CD4-positive, CD25-positive, alpha-beta regulatory T cell (primary cell): ENCODE results near the gene NAP1L4. TPM values are rescaled to one million over a fixed set of nuclear protein-coding genes. Genes with fewer than 3 reads are reported as not detected.

Source experiments
- ATAC-seq, 2 donors: fragments of 150-1000 bp; cut with Tn5 transposase; one replicate each; pipeline ENCODE4 v1.10.0; 2021; ENCODE audit warnings: low read depth in 2 of 2, moderate number of reproducible peaks in 2 of 2, moderate library complexity in 1 of 2
- DNase-seq, 3 donors: peaks; one replicate each; pipeline versions ENCODE4 v3.0.0 to v3.0.0-alpha.2; 2012 to 2022; ENCODE audit warnings: mixed read lengths in 1 of 3
- H3K27ac ChIP-seq: one replicate; pipeline ENCODE4 v1.7.0; 2013; ENCODE audit warnings: mild to moderate bottlenecking, low read length; ENCODE audit not compliant: insufficient read depth, poor library complexity, severe bottlenecking
- H3K27me3 ChIP-seq: one replicate; pipeline ENCODE4 v1.7.0; 2013; ENCODE audit warnings: low read length; ENCODE audit not compliant: control insufficient read depth, insufficient read depth
- H3K36me3 ChIP-seq: one replicate; pipeline ENCODE4 v1.7.0; 2013; ENCODE audit warnings: mild to moderate bottlenecking, low read length, moderate library complexity; ENCODE audit not compliant: control insufficient read depth, insufficient read depth
- H3K4me1 ChIP-seq: 2 replicates; pipeline ENCODE4 v1.7.0; 2013; ENCODE audit warnings: mild to moderate bottlenecking, low read length; ENCODE audit not compliant: insufficient read depth, control insufficient read depth, poor library complexity, severe bottlenecking
- H3K4me3 ChIP-seq: one replicate; pipeline ENCODE4 v1.7.0; 2013; ENCODE audit warnings: low read depth, mild to moderate bottlenecking, low read length, moderate library complexity
- H3K9me3 ChIP-seq, 2 experiments: 1 replicate in 1 of 2; 2 replicates in 1 of 2; pipeline ENCODE4 v1.7.0; 2013; ENCODE audit warnings: low read length in 2 of 2, mild to moderate bottlenecking in 1 of 2, moderate library complexity in 1 of 2; ENCODE audit not compliant: control insufficient read depth in 2 of 2
- H3K27ac Mint-ChIP-seq, 3 donors: one replicate each; pipeline ENCODE4 v1.8.0; 2020 to 2022; ENCODE audit warnings: mild to moderate bottlenecking in 3 of 3, mixed read lengths in 3 of 3, moderate library complexity in 2 of 3
- H3K27me3 Mint-ChIP-seq: one replicate; pipeline ENCODE4 v1.8.0; 2022; ENCODE audit warnings: mild to moderate bottlenecking, mixed read lengths
- H3K36me3 Mint-ChIP-seq: one replicate; pipeline ENCODE4 v1.8.0; 2020; ENCODE audit warnings: mixed read lengths
- H3K4me1 Mint-ChIP-seq, 4 donors: one replicate each; pipeline ENCODE4 v1.8.0; 2020 to 2022; ENCODE audit warnings: mixed read lengths in 4 of 4, mild to moderate bottlenecking in 1 of 4
- H3K4me3 Mint-ChIP-seq, 4 donors: one replicate each; pipeline ENCODE4 v1.8.0; 2020 to 2022; ENCODE audit warnings: mild to moderate bottlenecking in 4 of 4, mixed read lengths in 4 of 4, moderate library complexity in 3 of 4
- H3K9me3 Mint-ChIP-seq, 7 donors: one replicate each; pipeline ENCODE4 v1.8.0; 2020 to 2022; ENCODE audit warnings: mixed read lengths in 7 of 7, mild to moderate bottlenecking in 3 of 7, moderate library complexity in 2 of 7
- polyA plus RNA-seq, 4 donors: library from polyadenylated mRNA; unstranded; fragments of 300-500 nt; fragmentation: Illumina TruSeq; gene quantifications; one replicate each; pipeline ENCODE4 v1.2.3, GENCODE V29; 2021
- total RNA-seq: library from RNA; stranded (reverse); gene quantifications from one replicate; pipeline ENCODE4 v1.2.3, GENCODE V29; 2022

Gene NAP1L4
- total and polyA plus RNA-seq, 5 donors from 2014 or later, result 210 to 351 (median 228) TPM

DNA sequence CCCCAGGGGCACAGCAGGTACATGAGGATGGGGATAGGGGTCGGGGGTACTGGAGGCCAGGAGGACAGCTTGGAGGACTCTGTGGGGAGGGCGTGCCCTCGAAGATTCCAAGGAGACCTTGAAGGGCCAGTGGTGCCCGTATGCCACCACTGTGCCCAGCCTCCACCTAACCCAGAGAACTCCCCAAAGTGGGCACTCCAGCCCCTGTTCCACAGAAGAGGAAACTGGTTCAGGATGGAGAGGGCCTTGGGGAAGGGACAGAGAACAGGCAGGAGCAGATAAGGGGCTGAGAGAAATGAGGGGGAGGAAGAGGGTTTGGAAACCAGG, 60.7 kb downstream of the NAP1L4 start:
- DNase-seq (no peak), ATAC-seq (no peak)
- Histone ChIP-seq H3K27me3 (no peaks in the 10 kb centered on the region), H3K36me3 (no peaks in the 10 kb centered on the region), H3K9me3 (no peaks in the 10 kb centered on the region), H3K4me1 (peaks cover 40% of the 10 kb centered on the region), H3K27ac (no peak overlapping the region), H3K4me3 (no peak overlapping the region)
- Mint-ChIP-seq H3K36me3 (no peaks in the 10 kb centered on the region), H3K27me3 (peaks cover 20% of the 10 kb centered on the region), H3K4me3 (peak overlapping the region in 1 of 4 donors; percentile 61), H3K27ac (peak overlapping the region in 1 of 3 donors; percentile 52), H3K9me3 (peaks cover 0 to 2% (median 0%) of the 10 kb centered on the region in 7 donors), H3K4me1 (peaks cover 0 to 31% (median 5%) of the 10 kb centered on the region in 4 donors)

GRCh38 chr11:2930704-2931419, 61.3 kb downstream of the NAP1L4 start:
- H3K9me3 Mint-ChIP-seq, result peaks cover 0 to 2% (median 0%) of the 10 kb centered on the region in 7 donors
- H3K36me3 Mint-ChIP-seq, result no peaks in the 10 kb centered on the region
- DNase-seq (peak in 2 of 3 donors; percentile 27 to 60), ATAC-seq (peak in 1 of 2 donors; percentile 22)
- H3K27me3 ChIP-seq, result no peaks in the 10 kb centered on the region
- H3K4me1 ChIP-seq, result peaks cover 40% of the 10 kb centered on the region
- H3K27ac ChIP-seq, result no peak overlapping the region
- H3K4me3 ChIP-seq, result no peak overlapping the region
- peaks cover 0 to 31% (median 5%) of the 10 kb centered on the region in 4 donors for H3K4me1 Mint-ChIP-seq
- H3K27ac Mint-ChIP-seq, result peak overlapping the region; percentile 5 to 53 (median 50)
- peak overlapping the region in 3 of 4 donors; percentile 82 to 85 (median 82) for H3K4me3 Mint-ChIP-seq
- H3K36me3 ChIP-seq, result no peaks in the 10 kb centered on the region
- peaks cover 20% of the 10 kb centered on the region for H3K27me3 Mint-ChIP-seq
- H3K9me3 ChIP-seq, result no peaks in the 10 kb centered on the region

DNA sequence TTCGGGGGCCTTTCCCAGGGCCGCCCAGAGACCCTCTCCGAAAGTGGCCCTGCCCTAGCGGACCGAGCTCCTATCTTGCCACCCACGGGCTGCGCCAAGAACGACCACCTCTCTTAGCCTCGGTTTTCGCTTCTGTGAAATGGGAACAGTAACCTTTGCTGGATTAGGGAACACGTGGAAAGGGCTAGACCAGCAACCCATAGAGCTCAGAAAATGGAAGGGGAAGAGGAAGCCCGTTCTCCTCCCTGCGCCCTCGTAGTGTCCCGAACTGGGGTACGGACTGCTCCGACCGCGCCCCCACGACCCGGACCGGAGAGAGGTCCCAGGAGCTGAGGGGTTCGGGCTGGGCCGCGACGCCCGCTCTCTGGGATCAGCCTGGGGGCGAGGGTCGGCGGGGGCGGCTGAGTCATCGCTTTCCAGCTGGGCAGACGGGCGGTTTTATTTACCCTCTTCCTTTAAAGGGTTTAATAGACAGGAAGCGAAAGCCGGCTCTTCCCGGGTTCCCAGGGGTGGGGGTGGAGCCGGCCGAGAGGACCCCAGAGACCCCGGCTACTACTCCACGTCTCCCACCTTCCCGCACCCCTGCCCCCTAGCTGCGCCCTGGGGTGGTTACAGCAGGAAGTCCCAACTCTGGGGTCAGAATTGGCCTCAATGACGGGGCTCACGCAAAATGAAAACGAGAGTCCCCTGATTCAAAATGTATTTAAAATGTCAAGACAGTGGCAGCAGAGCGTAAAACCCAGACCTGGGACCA, 62.0 kb downstream of the NAP1L4 start:
- peaks cover 0 to 2% (median 0%) of the 10 kb centered on the region in 7 donors for H3K9me3 Mint-ChIP-seq
- peak overlapping the region in 2 of 3 donors; percentile 50 to 59 for H3K27ac Mint-ChIP-seq
- peaks cover 0 to 31% (median 5%) of the 10 kb centered on the region in 4 donors for H3K4me1 Mint-ChIP-seq
- ATAC-seq, result no peak
- no peaks in the 10 kb centered on the region for H3K36me3 ChIP-seq
- H3K4me3 Mint-ChIP-seq, result peak overlapping the region; percentile 55 to 85 (median 84)
- H3K27me3 ChIP-seq, result no peaks in the 10 kb centered on the region
- H3K27ac ChIP-seq, result no peak overlapping the region
- H3K4me3 ChIP-seq, result peak overlapping the region; percentile 53
- H3K36me3 Mint-ChIP-seq, result no peaks in the 10 kb centered on the region
- peak in 2 of 3 donors; percentile 27 to 49 for DNase-seq
- H3K9me3 ChIP-seq, result no peaks in the 10 kb centered on the region
- peaks cover 40% of the 10 kb centered on the region for H3K4me1 ChIP-seq
- H3K27me3 Mint-ChIP-seq, result peaks cover 20% of the 10 kb centered on the region

- Mint-ChIP-seq H3K9me3 (peaks cover 0 to 2% (median 0%) of the 10 kb centered on the region in 7 donors), H3K36me3 (no peaks in the 10 kb centered on the region), H3K27me3 (peaks cover 20% of the 10 kb centered on the region), H3K27ac (peak overlapping the region in 2 of 3 donors; percentile 50 to 59), H3K4me1 (peaks cover 0 to 31% (median 5%) of the 10 kb centered on the region in 4 donors), H3K4me3 (peak overlapping the region; percentile 16 to 85 (median 84))
- H3K4me3 ChIP-seq, result peak overlapping the region; percentile 53
- H3K4me1 ChIP-seq, result peaks cover 40% of the 10 kb centered on the region
- no peak overlapping the region for H3K27ac ChIP-seq
- ATAC-seq (peak in 1 of 2 donors; percentile 6), DNase-seq (peak in 1 of 3 donors; percentile 17)
- H3K9me3 ChIP-seq, result no peaks in the 10 kb centered on the region
- H3K27me3 ChIP-seq, result no peaks in the 10 kb centered on the region
- H3K36me3 ChIP-seq, result no peaks in the 10 kb centered on the region
These were observed 62.6 kb downstream of the NAP1L4 start for GRCh38 chr11:2929531-2929949.

DNA sequence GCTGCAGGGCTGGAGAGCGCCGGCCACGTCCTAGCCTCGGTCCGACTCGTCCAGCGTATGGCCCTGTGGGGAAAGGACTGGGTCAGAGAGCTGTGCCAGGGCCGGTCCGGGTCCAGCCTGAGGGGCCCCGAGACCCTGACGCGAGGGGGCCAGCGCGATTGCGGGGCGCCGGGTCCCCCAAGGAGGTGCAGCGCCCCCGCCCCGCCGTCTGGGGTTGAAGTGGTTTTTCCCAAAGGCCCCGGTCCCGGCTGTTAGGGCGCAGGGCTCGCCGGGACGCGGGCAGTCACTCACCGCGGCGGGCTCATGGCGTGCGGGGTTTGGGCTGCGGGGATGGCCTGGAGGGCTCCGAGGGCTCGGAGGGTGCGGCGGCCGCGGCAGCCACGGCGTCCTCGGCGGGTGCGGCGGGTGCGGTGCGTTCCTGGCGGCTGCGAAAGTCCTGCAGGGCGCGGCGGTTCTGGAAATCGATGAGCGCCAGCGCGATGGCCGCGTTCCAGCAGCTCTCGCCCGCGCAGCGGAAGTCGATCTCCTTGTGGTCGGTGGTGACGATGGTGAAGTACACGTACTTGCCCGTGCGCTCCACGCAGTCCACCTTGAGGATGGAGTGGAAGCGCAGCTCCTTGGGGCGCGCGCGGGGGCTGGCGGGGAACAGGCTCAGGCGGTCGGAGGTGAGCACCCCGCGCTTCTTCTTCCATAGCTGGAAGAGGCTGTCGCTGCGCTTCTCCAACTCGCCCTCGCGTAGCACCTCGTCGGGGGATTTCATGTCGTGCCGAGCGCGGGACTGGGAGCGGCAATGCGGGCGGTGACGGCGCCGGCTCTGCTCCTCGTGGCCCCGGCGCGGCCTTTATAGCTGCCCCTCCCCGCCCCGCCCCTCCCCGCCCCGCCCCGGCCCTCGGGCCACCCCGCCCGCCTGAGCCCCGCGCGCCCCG, 63.3 kb downstream of the NAP1L4 start, which contains the start of gene PHLDA2:
Gene PHLDA2, minus strand, starts transcription at position 816 of the 926 bp plus-strand sequence. Its CDS starts 56 bp downstream, at position 760.
- Mint-ChIP-seq H3K9me3 (peaks cover 0 to 1% (median 0%) of the 10 kb centered on the region in 7 donors), H3K4me3 (peak within 1 kb of the TSS; percentile 84 to 93 (median 88)), H3K27me3 (peaks cover 20% of the 10 kb centered on the region), H3K4me1 (peaks cover 0 to 30% (median 4%) of the 10 kb centered on the region in 4 donors), H3K27ac (peak within 1 kb of the TSS; percentile 78 to 85 (median 82)), H3K36me3 (no peaks in the 10 kb centered on the region)
- Histone ChIP-seq H3K27me3 (no peaks in the 10 kb centered on the region), H3K4me1 (peaks cover 40% of the 10 kb centered on the region), H3K9me3 (no peaks in the 10 kb centered on the region), H3K36me3 (no peaks in the 10 kb centered on the region), H3K27ac (no peak within 1 kb of the TSS), H3K4me3 (peak within 1 kb of the TSS; percentile 53)
- ATAC-seq (peak; percentile 43 to 59), DNase-seq (peak; percentile 46 to 71 (median 65))

GRCh38 chr11:2927851-2928604, 64.1 kb downstream of the NAP1L4 start:
- Mint-ChIP-seq H3K4me3 (peak overlapping the region; percentile 69 to 90 (median 85)), H3K27me3 (peaks cover 19% of the 10 kb centered on the region), H3K4me1 (peaks cover 0 to 22% (median 4%) of the 10 kb centered on the region in 4 donors), H3K9me3 (peaks cover 0 to 1% (median 0%) of the 10 kb centered on the region in 7 donors), H3K36me3 (no peaks in the 10 kb centered on the region), H3K27ac (peak overlapping the region in 1 of 3 donors; percentile 62)
- no peak overlapping the region for H3K4me3 ChIP-seq
- peaks cover 37% of the 10 kb centered on the region for H3K4me1 ChIP-seq
- H3K27ac ChIP-seq, result no peak overlapping the region
- no peaks in the 10 kb centered on the region for H3K27me3 ChIP-seq
- DNase-seq (no peak), ATAC-seq (no peak)
- H3K9me3 ChIP-seq, result no peaks in the 10 kb centered on the region
- H3K36me3 ChIP-seq, result no peaks in the 10 kb centered on the region
